Small intestine (tissue), 7 donors: Measurements from ENCODE around the gene ANXA11. TPM values are rescaled to one million over a fixed set of nuclear protein-coding genes. Genes with fewer than 3 reads are reported as not detected.
"Not testable (repeated sequence)": the region's sequence is repeated elsewhere in the genome, so short reads cannot be mapped to it uniquely, and the experiment has no call there.

Source experiments
- DNase-seq, 2 donors: peaks; one replicate each; pipeline versions ENCODE4 v3.0.0 to v3.0.0-alpha.2; 2013
- FAIRE-seq: peaks from 2 replicates; lab custom pipeline; 2012; peaks lifted over from hg19 to GRCh38; lab: Jason Lieb, UNC
- H3K27ac ChIP-seq, 3 donors: one replicate each; pipeline ENCODE4 v1.5.1; 2013; ENCODE audit warnings: low read length in 2 of 3, mild to moderate bottlenecking in 2 of 3, control low read depth in 1 of 3, inconsistent platforms in 1 of 3, low read depth in 1 of 3, moderate library complexity in 1 of 3
- H3K27me3 ChIP-seq, 3 donors: one replicate each; pipeline ENCODE4 v1.6.1; 2013; ENCODE audit warnings: low read length in 3 of 3, inconsistent platforms in 1 of 3; ENCODE audit not compliant: control insufficient read depth in 3 of 3, insufficient read depth in 3 of 3
- H3K36me3 ChIP-seq, 3 donors: one replicate each; pipeline ENCODE4 v1.6.1; 2013; ENCODE audit warnings: low read length in 3 of 3, inconsistent platforms in 1 of 3, low read depth in 1 of 3, mild to moderate bottlenecking in 1 of 3, moderate library complexity in 1 of 3; ENCODE audit not compliant: control insufficient read depth in 3 of 3, insufficient read depth in 2 of 3
- H3K4me1 ChIP-seq, 3 donors: one replicate each; pipeline ENCODE4 v1.6.1; 2013; ENCODE audit warnings: low read length in 2 of 3, inconsistent platforms in 1 of 3, low read depth in 1 of 3, mild to moderate bottlenecking in 1 of 3, moderate library complexity in 1 of 3; ENCODE audit not compliant: control insufficient read depth in 3 of 3, insufficient read depth in 2 of 3
- H3K4me3 ChIP-seq, 3 donors: one replicate each; pipeline ENCODE4 v1.5.1; 2013; ENCODE audit warnings: low read length in 3 of 3, control low read depth in 1 of 3, inconsistent platforms in 1 of 3, low read depth in 1 of 3, mild to moderate bottlenecking in 1 of 3, moderate library complexity in 1 of 3
- H3K9me3 ChIP-seq, 2 donors: one replicate each; pipeline ENCODE4 v1.6.1; 2013; ENCODE audit warnings: low read depth in 1 of 2, low read length in 1 of 2; ENCODE audit not compliant: control insufficient read depth in 2 of 2, insufficient read depth in 1 of 2
- WGBS, 3 donors: extraction: QIAGEN DNeasy Blood & Tissue Kit; methylation state at CpG; one replicate each; pipeline ENCODE4 v1.1.7; 2013; 5-methylcytosine and 5-hydroxymethylcytosine counted together
- polyA plus RNA-seq, 4 donors: library from polyadenylated mRNA; stranded (reverse) in 3 of 4; unstranded in 1 of 4; fragments of 200-250 nt in 3 of 4; fragments of 120-200 nt in 1 of 4; gene quantifications; one replicate each; pipeline versions ENCODE4 v1.2.1 to v1.2.3, GENCODE V29; 2013
- donor health status: healthy with polysubstance abuse.
- donor health status: control.
- donor health status: control.
- donor health status: Bipolar disorder and iron deficiency.
- donor health status: healthy.

Gene ANXA11
- polyA plus RNA-seq, 4 donors, result 110 to 363 (median 209) TPM

GRCh38 chr10:80148166-80148805, 57.1 kb downstream of the ANXA11 start:
- FAIRE-seq, result no peak
- peaks cover 8 to 39% (median 11%) of the 10 kb centered on the region in 3 donors for H3K36me3 ChIP-seq
- peaks cover 0 to 4% (median 3%) of the 10 kb centered on the region in 3 donors for H3K4me1 ChIP-seq
- H3K27ac ChIP-seq, result no peak overlapping the region
- 83 to 98% (median 93%) methylated on average over 4 to 5 of the region's 5 CpGs for WGBS, 3 donors
- H3K4me3 ChIP-seq, result no peak overlapping the region
- H3K9me3 ChIP-seq, result peaks cover 0 to 7% of the 10 kb centered on the region in 2 donors
- H3K27me3 ChIP-seq, result peaks cover 0 to 4% (median 0%) of the 10 kb centered on the region in 3 donors
- no peak for DNase-seq

GRCh38 chr10:80146918-80147317, 58.4 kb downstream of the ANXA11 start:
- H3K4me3 ChIP-seq, result no peak overlapping the region
- peaks cover 5 to 26% (median 6%) of the 10 kb centered on the region in 3 donors for H3K36me3 ChIP-seq
- no peak for FAIRE-seq
- H3K27ac ChIP-seq, result no peak overlapping the region
- H3K4me1 ChIP-seq, result peaks cover 0 to 4% (median 3%) of the 10 kb centered on the region in 3 donors
- peaks cover 0 to 4% (median 0%) of the 10 kb centered on the region in 3 donors for H3K27me3 ChIP-seq
- DNase-seq, result no peak
- WGBS, 3 donors, result 75 to 91% (median 78%) methylated on average over 3 of the region's 3 CpGs
- peaks cover 0 to 7% of the 10 kb centered on the region in 2 donors for H3K9me3 ChIP-seq

GRCh38 chr10:80145406-80146308, 59.7 kb downstream of the ANXA11 start:
- not testable (repeated sequence) for H3K27me3 ChIP-seq, H3K27ac ChIP-seq, DNase-seq, FAIRE-seq, H3K4me3 ChIP-seq, H3K9me3 ChIP-seq, H3K4me1 ChIP-seq
- peaks cover 0 to 19% (median 4%) of the 10 kb centered on the region in 3 donors for H3K36me3 ChIP-seq
- WGBS, 3 donors, result 70 to 74% (median 73%) methylated on average over 11 of the region's 11 CpGs

- peaks cover 0 to 11% (median 4%) of the 10 kb centered on the region in 3 donors for H3K36me3 ChIP-seq
- DNase-seq (no peak), FAIRE-seq (no peak)
- peak overlapping the region in 1 of 3 donors; percentile 12 for H3K27ac ChIP-seq
- no peak overlapping the region for H3K4me3 ChIP-seq
- peaks cover 0 to 4% (median 3%) of the 10 kb centered on the region in 3 donors for H3K4me1 ChIP-seq
- peaks cover 0 to 9% (median 0%) of the 10 kb centered on the region in 3 donors for H3K27me3 ChIP-seq
- H3K9me3 ChIP-seq, result peaks cover 0 to under 1% of the 10 kb centered on the region in 2 donors
- 1 to 20% (median 1%) methylated on average over 12 of the region's 12 CpGs for WGBS, 3 donors
Observed at GRCh38 chr10:80144696-80145131, 60.6 kb downstream of the ANXA11 start.

- WGBS, 3 donors, result 4 to 21% (median 13%) methylated on average over 24 to 28 of the region's 28 CpGs
- peak; percentile 60 to 71 for DNase-seq
- Histone ChIP-seq H3K9me3 (no peaks in the 10 kb centered on the region), H3K4me3 (no peak overlapping the region), H3K27me3 (peaks cover 0 to 9% (median 0%) of the 10 kb centered on the region in 3 donors), H3K36me3 (peaks cover 0 to 11% (median 4%) of the 10 kb centered on the region in 3 donors), H3K4me1 (peaks cover 0 to 4% (median 3%) of the 10 kb centered on the region in 3 donors), H3K27ac (peak overlapping the region in 1 of 3 donors; percentile 48)
- FAIRE-seq, result no peak
Observed at GRCh38 chr10:80144067-80144695, 61.2 kb downstream of the ANXA11 start.

GRCh38 chr10:80141696-80142460, 63.5 kb downstream of the ANXA11 start:
- FAIRE-seq (no peak), DNase-seq (no peak)
- Histone ChIP-seq H3K36me3 (no peaks in the 10 kb centered on the region), H3K4me3 (no peak overlapping the region), H3K4me1 (peaks cover 0 to 4% (median 3%) of the 10 kb centered on the region in 3 donors), H3K9me3 (no peaks in the 10 kb centered on the region), H3K27me3 (peaks cover 0 to 9% (median 0%) of the 10 kb centered on the region in 3 donors), H3K27ac (no peak overlapping the region)
- 33 to 68% (median 46%) methylated on average over 18 to 19 of the region's 19 CpGs for WGBS, 3 donors

GRCh38 chr10:80140251-80140650, 65.1 kb downstream of the ANXA11 start:
- no peak overlapping the region for H3K27ac ChIP-seq
- DNase-seq (no peak), FAIRE-seq (no peak)
- H3K9me3 ChIP-seq, result no peaks in the 10 kb centered on the region
- 88 to 90% (median 89%) methylated on average over 7 of the region's 7 CpGs for WGBS, 3 donors
- H3K4me1 ChIP-seq, result peaks cover 0 to 4% (median 3%) of the 10 kb centered on the region in 3 donors
- H3K27me3 ChIP-seq, result peaks cover 0 to 11% (median 0%) of the 10 kb centered on the region in 3 donors
- H3K36me3 ChIP-seq, result no peaks in the 10 kb centered on the region
- H3K4me3 ChIP-seq, result no peak overlapping the region
